CD4-positive, alpha-beta T cell treated with Interleukin-6 at 100 ng/mL for 8 hours (primary cell): ENCODE measurements around the gene AFMID.
"Not testable (repeated sequence)": the region's sequence is repeated elsewhere in the genome, so short reads cannot be mapped to it uniquely, and the experiment has no call there.

Source experiments
- DNase-seq: peaks from one replicate; pipeline ENCODE4 v3.0.0-alpha.2; 2020; ENCODE audit warnings: mixed read lengths, low spot score

The AFMID gene

DNA sequence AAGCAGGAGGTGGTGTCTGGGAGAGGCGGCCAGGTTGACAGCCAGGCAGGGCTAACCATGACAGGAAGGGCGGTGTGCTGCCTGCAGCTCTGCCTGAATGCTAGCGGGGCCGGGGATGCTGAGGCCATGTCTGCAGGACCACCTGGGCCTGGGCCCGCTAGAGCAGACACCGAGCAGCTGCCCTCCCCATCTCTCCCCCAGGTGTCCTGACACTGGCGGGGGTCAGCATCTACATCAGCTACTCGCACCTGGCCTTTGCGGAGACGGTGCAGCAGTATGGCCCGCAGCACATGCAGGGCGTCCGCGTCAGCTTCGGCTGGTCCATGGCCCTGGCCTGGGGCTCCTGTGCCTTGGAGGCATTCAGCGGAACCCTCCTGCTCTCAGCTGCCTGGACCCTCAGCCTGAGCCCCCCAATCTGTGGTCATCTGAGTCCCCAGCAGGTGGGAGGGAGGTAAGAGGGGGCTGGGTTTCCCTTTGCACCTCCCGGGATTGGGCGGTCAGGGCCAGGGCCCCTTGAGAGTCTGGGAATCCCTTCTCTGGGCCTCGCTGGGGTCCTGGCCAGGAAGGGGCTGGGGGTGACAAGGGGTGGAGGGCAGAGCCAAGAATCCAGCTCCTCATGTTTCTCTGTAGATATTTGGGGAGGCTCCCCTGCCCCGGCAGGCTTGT lies 51.8 kb downstream of the AFMID start:
- no peak for DNase-seq

DNA sequence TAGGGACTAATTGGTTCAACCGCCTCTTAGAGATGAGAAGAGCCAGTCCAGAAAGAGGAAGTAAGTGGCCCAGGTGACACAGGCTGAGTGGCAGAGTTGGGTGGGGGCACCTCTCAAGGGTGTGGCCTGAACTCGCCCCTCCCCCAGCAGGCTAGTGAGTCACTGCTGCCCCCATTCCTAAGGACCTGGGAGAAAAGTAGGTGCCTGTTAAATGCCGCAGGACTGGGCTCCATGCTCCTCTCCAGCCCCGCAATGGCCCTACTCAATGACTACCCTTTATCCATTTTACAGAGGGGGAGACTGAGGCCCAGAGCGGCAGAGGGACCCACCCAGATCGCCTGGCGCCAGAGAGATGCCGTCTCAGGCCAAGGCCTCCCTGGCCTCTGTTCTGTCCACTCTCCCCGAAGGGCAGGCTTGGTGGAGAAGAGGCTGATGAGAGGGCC lies 52.3 kb downstream of the AFMID start:
- no peak for DNase-seq

DNA sequence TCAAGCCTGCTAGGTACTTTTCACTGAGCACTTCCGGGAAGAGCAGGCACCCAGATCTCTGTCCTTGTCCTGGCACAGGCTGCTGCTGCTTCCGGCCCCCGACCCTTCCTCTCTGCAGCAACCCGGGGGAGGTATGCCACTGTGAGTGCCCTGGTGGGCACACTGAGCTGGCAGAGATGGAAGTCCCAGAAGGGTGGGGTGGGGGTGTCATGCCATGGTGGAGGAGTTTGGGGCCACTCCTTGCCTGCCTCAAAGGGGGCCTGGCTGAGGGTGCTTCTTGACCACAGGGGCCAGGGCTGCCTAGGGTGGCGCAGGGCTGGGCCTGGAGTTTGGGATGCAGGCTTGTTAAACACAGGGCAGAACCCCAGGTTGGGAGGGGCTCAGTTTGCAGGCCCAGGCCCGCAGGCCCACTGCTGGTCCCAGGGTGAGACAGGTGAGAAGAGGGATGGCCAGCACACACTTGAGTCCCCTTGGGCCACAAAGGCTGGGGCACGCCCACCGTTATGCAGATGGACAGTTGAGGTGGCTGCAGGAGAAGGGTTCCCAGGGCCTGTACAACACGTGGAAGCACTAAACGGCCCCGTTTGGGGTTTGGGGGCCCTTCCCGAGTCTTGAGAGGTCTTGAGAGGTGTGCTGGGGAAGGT lies 53.0 kb downstream of the AFMID start:
- DNase-seq: no peak

GRCh38 chr17:78240839-78241238 lies 53.7 kb downstream of the AFMID start:
- DNase-seq: no peak

- no peak for DNase-seq
Measured at GRCh38 chr17:78241277-78242023, 54.3 kb downstream of the AFMID start.

GRCh38 chr17:78242024-78242742 lies 55.0 kb downstream of the AFMID start:
- no peak for DNase-seq

GRCh38 chr17:78247304-78247703 lies 60.1 kb downstream of the AFMID start:
- DNase-seq: no peak

DNA sequence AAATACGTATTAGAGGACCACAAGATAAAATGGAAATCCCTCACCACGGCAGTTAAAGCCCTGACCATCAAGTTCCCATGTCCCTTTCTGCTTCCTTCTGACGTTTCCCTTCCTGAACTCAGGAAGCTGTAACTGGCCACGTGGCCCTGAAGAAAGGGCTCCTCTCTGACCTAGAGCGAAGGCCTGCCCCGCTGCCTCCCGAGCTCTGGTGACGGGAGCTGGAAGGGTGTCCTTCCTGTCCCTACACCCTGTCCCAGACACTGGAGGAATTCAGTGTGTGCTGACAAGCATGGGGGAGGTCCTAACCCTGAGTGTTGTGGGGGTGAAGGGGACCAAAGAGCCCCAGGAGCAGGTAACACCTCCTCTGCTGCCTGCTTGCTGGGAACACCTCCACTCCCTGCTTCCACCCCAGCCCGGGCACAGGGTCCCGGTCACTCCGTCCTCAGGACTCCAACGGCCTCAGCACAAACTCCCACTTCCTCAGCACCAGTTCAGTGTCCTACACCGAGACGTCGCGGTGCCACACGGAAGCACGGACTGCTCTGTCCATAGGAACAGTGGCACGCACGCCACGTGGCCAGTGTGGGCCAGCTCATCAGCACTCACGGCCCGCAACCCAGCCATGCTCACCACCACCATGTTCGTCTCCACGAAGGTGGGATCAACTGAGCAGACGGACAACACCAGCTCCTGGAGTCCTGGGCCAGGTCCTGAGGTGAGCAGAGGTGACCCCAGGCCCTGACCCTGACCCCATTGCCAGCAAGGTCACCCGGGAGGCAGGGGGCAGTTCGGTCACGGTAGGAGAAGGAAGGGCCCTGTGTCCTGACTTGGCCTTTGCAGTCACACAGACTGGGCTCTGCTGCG lies 61.1 kb downstream of the AFMID start:
- no peak for DNase-seq

GRCh38 chr17:78249074-78249817 lies 62.1 kb downstream of the AFMID start:
- no peak for DNase-seq

- DNase-seq: no peak
Measured at GRCh38 chr17:78249818-78250806, 63.0 kb downstream of the AFMID start.

DNA sequence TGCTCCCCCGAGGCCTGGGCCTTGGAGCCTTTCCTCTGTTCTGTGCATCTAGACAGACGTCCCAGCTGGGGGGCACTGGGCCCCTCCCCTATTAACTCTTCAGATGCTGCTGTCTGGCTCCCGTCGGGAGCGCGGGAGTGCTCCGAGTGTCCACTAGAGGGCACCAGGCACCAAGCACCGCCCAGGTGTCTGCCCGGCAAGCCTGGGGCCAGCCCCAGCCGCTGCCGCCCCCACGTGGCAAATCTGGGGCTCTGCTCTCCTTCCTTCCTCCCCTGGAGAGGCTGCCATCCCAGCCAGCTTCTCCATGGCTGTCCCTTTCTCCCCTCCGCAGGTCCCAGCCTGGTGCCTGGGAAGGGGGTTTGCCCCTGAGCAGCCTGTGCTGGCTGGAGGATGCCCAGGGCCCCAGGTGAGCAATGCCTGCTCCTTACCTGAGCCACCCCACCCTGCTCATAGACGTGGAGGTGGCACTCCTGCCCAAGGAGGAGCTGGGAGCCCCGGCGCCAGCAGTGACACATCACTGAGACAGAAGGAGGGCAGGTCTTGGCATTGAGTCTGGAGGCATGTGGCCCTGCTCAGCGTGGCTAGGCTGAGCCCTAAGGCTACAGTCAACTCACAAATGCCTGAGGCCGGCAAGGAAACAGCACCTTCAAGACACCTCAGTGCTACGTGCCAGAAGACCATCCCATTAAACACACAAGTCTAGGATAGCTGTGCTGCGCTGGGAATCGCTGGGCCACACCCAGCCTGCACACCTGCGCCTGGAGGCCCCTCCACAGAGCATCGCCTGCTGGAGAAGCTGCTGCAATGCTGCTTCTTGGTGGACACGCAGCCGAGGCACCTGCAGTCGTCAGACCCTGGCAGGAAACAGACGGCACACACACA lies 64.0 kb downstream of the AFMID start:
- DNase-seq: peak; percentile 84

DNA sequence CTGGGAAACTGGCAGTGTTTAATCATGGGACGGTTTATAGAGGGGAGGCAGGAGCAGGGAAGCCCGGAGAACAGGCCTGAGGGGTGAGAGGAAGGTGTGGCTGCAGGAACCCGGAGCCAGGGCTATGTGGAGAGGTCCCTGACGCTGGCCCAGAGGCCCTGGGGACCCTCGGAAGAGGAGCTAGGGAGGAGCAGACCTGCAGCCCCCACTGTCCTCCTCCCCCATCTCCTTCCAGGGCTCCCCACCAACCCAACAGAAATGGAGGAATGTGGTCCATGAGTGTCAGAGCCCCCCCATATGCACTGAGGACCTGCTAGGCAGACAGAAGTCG lies 64.6 kb downstream of the AFMID start:
- DNase-seq: no peak

GRCh38 chr17:78252111-78252634 lies 65.0 kb downstream of the AFMID start:
- peak; percentile 92 for DNase-seq

DNA sequence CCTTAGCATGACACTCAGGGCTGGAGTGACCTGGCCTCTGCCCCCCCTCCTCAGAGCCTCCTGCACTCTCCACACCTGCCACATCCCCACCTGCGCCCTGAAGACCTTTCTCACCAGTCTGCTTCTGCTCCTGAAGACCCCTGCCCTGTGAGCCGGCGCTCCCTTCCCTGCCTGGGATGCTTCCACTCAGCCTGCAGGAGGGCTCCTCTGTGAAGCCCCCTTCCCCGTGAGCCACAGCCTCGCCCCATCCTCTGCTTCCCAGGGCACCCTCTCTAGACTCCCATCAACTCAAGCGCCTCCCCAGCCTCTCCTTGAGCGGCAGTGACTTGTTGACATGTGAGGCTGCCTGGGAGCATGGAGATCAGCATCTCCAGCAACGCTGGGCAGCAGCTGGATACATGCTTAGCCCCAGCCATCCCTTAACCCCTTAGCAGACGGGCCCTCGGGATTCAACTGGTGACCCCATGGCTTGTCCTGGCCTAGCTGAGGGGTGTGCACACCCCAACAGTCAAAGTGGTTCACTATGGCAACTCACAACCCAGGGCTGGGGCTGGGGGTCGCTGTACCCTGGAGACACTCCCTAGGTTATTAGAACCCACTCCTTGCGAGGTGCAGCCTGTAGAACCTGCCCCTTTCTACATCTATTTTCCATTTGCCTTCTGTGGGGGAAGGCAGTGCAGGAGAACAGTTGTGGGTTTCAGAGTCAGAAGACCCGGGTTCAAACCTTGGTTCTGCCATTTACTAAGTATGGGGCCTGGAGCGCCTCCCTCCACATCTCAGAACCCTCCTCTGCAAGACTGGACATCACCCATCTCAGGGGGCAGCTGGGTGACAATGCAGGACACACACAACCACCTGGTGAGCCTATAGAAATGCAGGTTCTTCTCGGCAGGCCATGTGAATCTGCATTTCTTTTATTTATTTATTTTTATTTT lies 65.8 kb downstream of the AFMID start:
- DNase-seq: peak; percentile 27

DNA sequence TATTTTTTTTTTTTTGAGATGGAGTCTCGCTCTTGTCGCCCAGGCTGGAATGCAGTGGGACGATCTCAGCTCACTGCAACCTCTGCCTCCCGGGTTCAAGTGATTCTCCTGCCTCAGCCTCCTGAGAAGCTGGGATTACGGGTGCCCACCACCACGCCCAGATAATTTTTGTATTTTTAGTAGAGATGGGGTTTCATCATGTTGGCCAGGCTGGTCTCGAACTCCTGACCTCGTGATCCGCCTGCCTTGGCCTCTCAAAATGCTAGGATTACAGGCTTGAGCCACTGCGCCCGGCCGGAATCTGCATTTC lies 66.4 kb downstream of the AFMID start:
- not testable (repeated sequence) for DNase-seq

DNA sequence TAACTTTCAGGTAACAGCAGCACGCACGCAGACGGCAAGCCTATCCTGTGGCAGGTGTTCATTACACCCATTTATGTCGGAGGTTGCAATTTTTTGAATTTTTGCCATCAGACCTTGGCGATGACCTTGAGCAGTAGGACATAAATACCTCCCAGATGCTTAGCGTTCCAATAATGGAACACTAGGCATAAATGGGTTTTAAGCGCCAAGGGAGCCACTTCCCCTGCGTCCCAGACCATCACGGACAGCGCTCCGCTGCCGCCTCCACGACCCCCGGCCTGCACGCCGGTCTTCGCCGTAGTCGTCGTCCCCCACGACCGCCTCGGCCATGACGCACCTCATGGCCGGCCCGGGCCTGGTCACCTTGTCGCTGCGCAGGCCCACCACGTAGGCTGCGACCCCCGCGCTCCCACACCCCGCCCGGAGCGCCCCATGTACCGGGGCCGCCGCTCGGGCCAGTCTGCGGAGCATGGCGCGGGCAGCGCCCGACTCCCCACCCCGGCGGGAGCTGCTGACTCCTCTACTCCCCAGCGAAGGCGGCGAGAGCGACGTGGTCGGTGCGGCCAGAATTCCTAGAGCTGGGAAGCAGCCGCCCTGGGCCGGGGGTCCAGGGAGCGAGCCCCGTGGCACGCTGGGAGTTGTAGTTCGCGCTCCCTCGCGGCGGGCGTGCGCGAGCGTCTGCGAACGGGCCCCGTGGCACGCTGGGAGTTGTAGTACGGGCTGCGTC lies 66.9 kb downstream of the AFMID start:
- DNase-seq: peak; percentile 81
